ENCODE data around the gene IQCK. TPM values are rescaled to one million over a fixed set of nuclear protein-coding genes. Genes with fewer than 3 reads are reported as not detected.

IQCK gene
- total RNA-seq, 4 donors from 2014 or later = 9.0 to 16.3 (median 14.5) TPM

- TF ChIP-seq, protein P1, sequence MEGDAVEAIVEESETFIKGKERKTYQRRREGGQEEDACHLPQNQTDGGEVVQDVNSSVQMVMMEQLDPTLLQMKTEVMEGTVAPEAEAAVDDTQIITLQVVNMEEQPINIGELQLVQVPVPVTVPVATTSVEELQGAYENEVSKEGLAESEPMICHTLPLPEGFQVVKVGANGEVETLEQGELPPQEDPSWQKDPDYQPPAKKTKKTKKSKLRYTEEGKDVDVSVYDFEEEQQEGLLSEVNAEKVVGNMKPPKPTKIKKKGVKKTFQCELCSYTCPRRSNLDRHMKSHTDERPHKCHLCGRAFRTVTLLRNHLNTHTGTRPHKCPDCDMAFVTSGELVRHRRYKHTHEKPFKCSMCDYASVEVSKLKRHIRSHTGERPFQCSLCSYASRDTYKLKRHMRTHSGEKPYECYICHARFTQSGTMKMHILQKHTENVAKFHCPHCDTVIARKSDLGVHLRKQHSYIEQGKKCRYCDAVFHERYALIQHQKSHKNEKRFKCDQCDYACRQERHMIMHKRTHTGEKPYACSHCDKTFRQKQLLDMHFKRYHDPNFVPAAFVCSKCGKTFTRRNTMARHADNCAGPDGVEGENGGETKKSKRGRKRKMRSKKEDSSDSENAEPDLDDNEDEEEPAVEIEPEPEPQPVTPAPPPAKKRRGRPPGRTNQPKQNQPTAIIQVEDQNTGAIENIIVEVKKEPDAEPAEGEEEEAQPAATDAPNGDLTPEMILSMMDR (IDR thresholded peaks at IDR 0.05) = no peak
- TF ChIP-seq POLR2AphosphoS5 (IDR thresholded peaks at IDR 0.05) (no peak), EP300 (IDR thresholded peaks at IDR 0.05) (no peak), POLR2A (IDR thresholded peaks at IDR 0.05) (no peak)
Observed at GRCh38 chr16:19850131-19850817, 132.2 kb downstream of the IQCK start.

DNA sequence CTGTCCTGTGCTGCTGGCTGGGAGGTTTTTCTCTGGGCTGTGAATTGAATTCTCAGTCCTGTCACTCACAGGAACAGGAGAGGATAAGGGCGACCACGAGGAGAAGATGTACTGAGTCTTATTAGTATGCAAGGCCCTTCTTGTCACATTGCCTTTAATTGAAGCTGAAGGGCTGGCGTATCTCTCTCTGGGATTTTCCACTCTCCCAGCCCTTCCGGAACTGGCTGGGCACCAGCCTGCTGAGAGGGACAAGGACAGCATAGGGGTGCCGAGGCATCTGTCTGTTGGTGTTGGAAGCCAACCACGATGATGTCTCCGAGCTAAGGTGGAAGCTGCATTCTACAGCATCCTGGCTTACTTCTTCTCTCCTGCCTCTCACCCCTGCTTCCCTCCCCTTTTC, 133.4 kb downstream of the IQCK start:
- H3K27ac ChIP-seq = no peak overlapping the region
- H3K9me3 ChIP-seq = no peaks in the 10 kb centered on the region
- no peak overlapping the region for H3K4me3 ChIP-seq
- WGBS, 2 donors (ENCODE audit: low coverage in 1 of 2) = 65 to 88% methylated on average over 5 of the region's 7 CpGs
- H3K4me1 ChIP-seq = no peaks in the 10 kb centered on the region
- ATAC-seq = no peak
- no peaks in the 10 kb centered on the region for H3K27me3 ChIP-seq
- TF ChIP-seq POLR2AphosphoS5 (IDR thresholded peaks at IDR 0.05) = no peak
- no peak for TF ChIP-seq POLR2A (IDR thresholded peaks at IDR 0.05)
- TF ChIP-seq, protein P1 (IDR thresholded peaks at IDR 0.05) = no peak
- no peak for TF ChIP-seq EP300 (IDR thresholded peaks at IDR 0.05)
- peaks cover 0 to 1% of the 10 kb centered on the region in 2 donors for H3K36me3 ChIP-seq

More at GRCh38 chr16:19850131-19850817, 132.2 kb downstream of the IQCK start:
- Histone ChIP-seq H3K4me3 (no peak overlapping the region), H3K9me3 (no peaks in the 10 kb centered on the region), H3K27me3 (no peaks in the 10 kb centered on the region), H3K4me1 (no peaks in the 10 kb centered on the region), H3K27ac (no peak overlapping the region), H3K36me3 (no peaks in the 10 kb centered on the region)
- WGBS, 2 donors (ENCODE audit: low coverage in 1 of 2) = 93% methylated on average over 9 to 11 of the region's 11 CpGs
- ATAC-seq = no peak

GRCh38 chr16:19853132-19853741, 135.2 kb downstream of the IQCK start:
- H3K27ac ChIP-seq = no peak overlapping the region
- TF ChIP-seq POLR2A (IDR thresholded peaks at IDR 0.05) (no peak), EP300 (IDR thresholded peaks at IDR 0.05) (no peak), POLR2AphosphoS5 (IDR thresholded peaks at IDR 0.05) (no peak)
- TF ChIP-seq, protein P1 (IDR thresholded peaks at IDR 0.05) = no peak
- 79 to 81% methylated on average over 7 to 8 of the region's 8 CpGs for WGBS, 2 donors (ENCODE audit: low coverage in 1 of 2)
- ATAC-seq = no peak
- H3K4me3 ChIP-seq = no peak overlapping the region
- H3K4me1 ChIP-seq = no peaks in the 10 kb centered on the region
- H3K36me3 ChIP-seq = peaks cover 0 to 8% of the 10 kb centered on the region in 2 donors
- no peaks in the 10 kb centered on the region for H3K27me3 ChIP-seq
- no peaks in the 10 kb centered on the region for H3K9me3 ChIP-seq

DNA sequence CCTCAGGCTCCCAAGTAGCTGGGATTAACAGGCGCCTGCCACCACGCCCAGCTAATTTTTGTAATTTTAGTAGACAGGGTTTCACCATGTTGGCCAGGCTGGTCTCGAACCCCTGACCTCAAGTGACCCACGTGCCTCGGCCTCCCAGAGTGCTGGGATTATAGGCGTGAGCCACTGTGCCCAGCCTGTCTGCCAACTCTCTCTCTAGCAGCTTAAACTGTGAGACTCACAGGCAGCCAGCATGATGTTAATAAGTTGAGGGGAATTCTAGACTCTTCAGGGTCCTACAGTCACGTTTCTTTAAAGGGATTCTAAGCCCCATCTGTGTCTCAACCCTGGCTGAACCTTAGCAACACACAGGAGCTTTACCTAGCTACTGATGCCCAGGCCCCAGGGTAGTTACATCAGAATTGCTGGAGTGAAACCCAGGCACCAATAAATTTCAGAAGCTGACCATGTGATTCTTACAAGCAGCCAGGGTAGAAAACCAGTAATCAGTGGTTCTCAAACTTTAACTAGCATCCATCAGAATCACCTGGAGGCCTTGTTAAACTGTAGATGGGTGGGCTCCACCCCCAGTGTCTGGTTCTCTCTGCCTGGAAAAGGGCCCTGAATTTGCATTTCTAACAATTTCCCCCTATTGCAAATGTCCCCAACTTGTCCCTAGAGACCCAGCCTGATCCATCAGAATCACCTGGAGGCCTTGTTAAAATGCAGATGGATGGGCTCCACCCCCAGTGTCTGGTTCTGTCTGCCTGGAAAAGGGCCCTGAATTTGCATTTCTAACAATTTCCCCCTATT, 135.9 kb downstream of the IQCK start:
- TF ChIP-seq POLR2AphosphoS5 (IDR thresholded peaks at IDR 0.05) (no peak), POLR2A (IDR thresholded peaks at IDR 0.05) (no peak), EP300 (IDR thresholded peaks at IDR 0.05) (no peak)
- TF ChIP-seq, protein P1 (IDR thresholded peaks at IDR 0.05) = no peak
- no peak for ATAC-seq
- Histone ChIP-seq H3K27ac (no peak overlapping the region), H3K4me1 (no peaks in the 10 kb centered on the region), H3K9me3 (no peaks in the 10 kb centered on the region), H3K27me3 (no peaks in the 10 kb centered on the region), H3K36me3 (peaks cover 0 to 15% of the 10 kb centered on the region in 2 donors), H3K4me3 (no peak overlapping the region)
- WGBS, 2 donors (ENCODE audit: low coverage in 1 of 2) = 50% methylated on average over 2 to 5 of the region's 7 CpGs
